Caco-2 (cell line): ENCODE data around the gene ALDH7A1. TPM values are rescaled to one million over a fixed set of nuclear protein-coding genes. Genes with fewer than 3 reads are reported as not detected.

ENCODE experiments used
- BruUV-seq: library from RNA; stranded (reverse); fragments of 400-500 nt; replicated peaks from 2 replicates; lab custom pipeline; 2021; lab: Mats Ljungman, UMichigan
- CTCF ChIA-PET: fragments of 300-600 bp; sonication (Branson Sonifier 250); formaldehyde crosslinking; loops from one replicate; lab custom pipeline; 2022; ENCODE audit warnings: antibody characterized with exemption; lab: Charles Lee
- POLR2A ChIA-PET: fragments of 300-600 bp; sonication (Branson Sonifier 250); formaldehyde crosslinking; loops from one replicate; lab custom pipeline; 2022; ENCODE audit warnings: antibody characterized with exemption; lab: Charles Lee
- DNase-seq, 2 experiments: peaks; one replicate each; pipeline versions ENCODE4 v3.0.0 to v3.0.0-alpha.2; 2020 to 2022
- H3K27me3 ChIP-seq: replicated peaks from 2 replicates; pipeline ENCODE4 v1.6.0; 2011; ENCODE audit warnings: low read length; ENCODE audit not compliant: control insufficient read depth, insufficient read depth
- H3K36me3 ChIP-seq: 2 replicates; pipeline ENCODE4 v1.5.1; 2011; ENCODE audit warnings: low read length; ENCODE audit not compliant: control insufficient read depth, insufficient read depth
- H3K4me1 ChIP-seq: fragments of 250-450 bp; sonication (Bioruptor Pico); 2 replicates; pipeline ENCODE4 v1.5.1; 2020; ENCODE audit warnings: mild to moderate bottlenecking
- H3K4me3 ChIP-seq: 2 replicates; pipeline ENCODE4 v1.5.1; 2011; ENCODE audit warnings: low read depth, mild to moderate bottlenecking, control low read depth, low read length
- H3K9me3 ChIP-seq: fragments of 250-450 bp; sonication (Bioruptor Pico); 2 replicates; pipeline ENCODE4 v1.5.1; 2020; ENCODE audit warnings: mild to moderate bottlenecking, moderate library complexity
- H3K27ac Mint-ChIP-seq: one replicate; pipeline ENCODE4 v1.8.0; 2022; ENCODE audit warnings: mixed read lengths; ENCODE audit not compliant: unreplicated experiment
- H3K27me3 Mint-ChIP-seq: one replicate; pipeline ENCODE4 v1.8.0; 2022; ENCODE audit warnings: mixed read lengths; ENCODE audit not compliant: insufficient read depth, unreplicated experiment
- H3K36me3 Mint-ChIP-seq: one replicate; pipeline ENCODE4 v1.8.0; 2022; ENCODE audit warnings: mild to moderate bottlenecking, mixed read lengths; ENCODE audit not compliant: insufficient read depth, unreplicated experiment
- H3K4me1 Mint-ChIP-seq: one replicate; pipeline ENCODE4 v1.8.0; 2022; ENCODE audit warnings: low read depth, mixed read lengths; ENCODE audit not compliant: unreplicated experiment
- H3K4me3 Mint-ChIP-seq: one replicate; pipeline ENCODE4 v1.8.0; 2022; ENCODE audit warnings: mild to moderate bottlenecking, moderate library complexity, mixed read lengths; ENCODE audit not compliant: unreplicated experiment
- H3K9me3 Mint-ChIP-seq: one replicate; pipeline ENCODE4 v1.8.0; 2022; ENCODE audit warnings: mixed read lengths; ENCODE audit not compliant: unreplicated experiment
- intact Hi-C: fragments of 100-400 bp; cut with micrococcal nuclease; formaldehyde crosslinking; loops from one replicate; pipeline ENCODE4 v1.10.0; 2022; ENCODE audit not compliant: unreplicated experiment
- total RNA-seq: library from RNA; stranded (reverse); gene quantifications from 2 replicates; pipeline ENCODE4 v1.2.3, GENCODE V29; 2022
- TF ChIP-seq, protein P1 (sequence below), 2 experiments: fragments of 200-600 bp in 1 of 2; IDR thresholded peaks; 1 replicate in 1 of 2; 2 replicates in 1 of 2; pipeline versions ENCODE4 v1.5.1 to v1.8.0; 2011 to 2022; ENCODE audit warnings: antibody characterized with exemption in 1 of 2, control low read depth in 1 of 2, inconsistent platforms in 1 of 2, low read depth in 1 of 2, low read length in 1 of 2, mild to moderate bottlenecking in 1 of 2, moderate library complexity in 1 of 2; ENCODE audit not compliant: insufficient read depth in 1 of 2, severe bottlenecking in 1 of 2, unreplicated experiment in 1 of 2

ALDH7A1 gene
- total RNA-seq, 1 experiment from 2014 or later, result 204 TPM

- H3K27me3 Mint-ChIP-seq, result no peaks in the 10 kb centered on the region
Observed at GRCh38 chr5:126494393-126494792, 100.6 kb downstream of the ALDH7A1 start.

DNA sequence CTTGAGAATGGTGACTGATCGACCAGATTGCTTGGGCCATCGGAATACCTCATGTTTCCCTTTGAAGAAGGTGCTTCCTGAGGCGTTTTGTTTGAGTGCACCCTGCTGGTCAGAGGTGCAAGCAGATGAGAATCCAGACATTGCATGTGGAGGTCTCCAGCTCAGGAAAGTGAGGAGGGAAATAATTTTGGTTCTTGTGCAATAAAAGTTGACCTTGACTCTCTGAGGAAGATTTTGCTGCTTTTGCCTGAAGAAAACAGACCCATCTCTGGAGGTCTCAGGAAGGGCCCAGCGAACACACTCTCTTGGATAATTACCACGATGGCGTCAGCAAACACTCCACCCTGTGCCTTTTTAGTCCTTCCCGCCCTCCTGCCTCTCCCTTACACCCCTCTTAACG, 102.1 kb downstream of the ALDH7A1 start:
- BruUV-seq, result no TSS peak

More at GRCh38 chr5:126494393-126494792, 100.6 kb downstream of the ALDH7A1 start:
- BruUV-seq, result no TSS peak
- TF ChIP-seq, protein P1, sequence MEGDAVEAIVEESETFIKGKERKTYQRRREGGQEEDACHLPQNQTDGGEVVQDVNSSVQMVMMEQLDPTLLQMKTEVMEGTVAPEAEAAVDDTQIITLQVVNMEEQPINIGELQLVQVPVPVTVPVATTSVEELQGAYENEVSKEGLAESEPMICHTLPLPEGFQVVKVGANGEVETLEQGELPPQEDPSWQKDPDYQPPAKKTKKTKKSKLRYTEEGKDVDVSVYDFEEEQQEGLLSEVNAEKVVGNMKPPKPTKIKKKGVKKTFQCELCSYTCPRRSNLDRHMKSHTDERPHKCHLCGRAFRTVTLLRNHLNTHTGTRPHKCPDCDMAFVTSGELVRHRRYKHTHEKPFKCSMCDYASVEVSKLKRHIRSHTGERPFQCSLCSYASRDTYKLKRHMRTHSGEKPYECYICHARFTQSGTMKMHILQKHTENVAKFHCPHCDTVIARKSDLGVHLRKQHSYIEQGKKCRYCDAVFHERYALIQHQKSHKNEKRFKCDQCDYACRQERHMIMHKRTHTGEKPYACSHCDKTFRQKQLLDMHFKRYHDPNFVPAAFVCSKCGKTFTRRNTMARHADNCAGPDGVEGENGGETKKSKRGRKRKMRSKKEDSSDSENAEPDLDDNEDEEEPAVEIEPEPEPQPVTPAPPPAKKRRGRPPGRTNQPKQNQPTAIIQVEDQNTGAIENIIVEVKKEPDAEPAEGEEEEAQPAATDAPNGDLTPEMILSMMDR (IDR thresholded peaks at IDR 0.05; ENCODE audit: insufficient read depth in 1 of 2, low read depth in 1 of 2, low read length in 1 of 2, severe bottlenecking in 1 of 2, unreplicated experiment in 1 of 2), result no peak
- DNase-seq, result no peak
- Histone ChIP-seq H3K4me1 (no peaks in the 10 kb centered on the region), H3K4me3 (no peak overlapping the region), H3K9me3 (no peaks in the 10 kb centered on the region), H3K36me3 (no peaks in the 10 kb centered on the region; the same call in 1 of the 2 replicates), H3K27me3 (no peaks in the 10 kb centered on the region)
- intact Hi-C loops, result no loop called here
- POLR2A ChIA-PET, result no interaction called here
- no peaks in the 10 kb centered on the region for H3K9me3 Mint-ChIP-seq
- H3K4me1 Mint-ChIP-seq, result no peaks in the 10 kb centered on the region
- no peak overlapping the region for H3K4me3 Mint-ChIP-seq
- CTCF ChIA-PET, result no interaction called here
- no peak overlapping the region for H3K27ac Mint-ChIP-seq
- H3K36me3 Mint-ChIP-seq, result no peaks in the 10 kb centered on the region

DNA sequence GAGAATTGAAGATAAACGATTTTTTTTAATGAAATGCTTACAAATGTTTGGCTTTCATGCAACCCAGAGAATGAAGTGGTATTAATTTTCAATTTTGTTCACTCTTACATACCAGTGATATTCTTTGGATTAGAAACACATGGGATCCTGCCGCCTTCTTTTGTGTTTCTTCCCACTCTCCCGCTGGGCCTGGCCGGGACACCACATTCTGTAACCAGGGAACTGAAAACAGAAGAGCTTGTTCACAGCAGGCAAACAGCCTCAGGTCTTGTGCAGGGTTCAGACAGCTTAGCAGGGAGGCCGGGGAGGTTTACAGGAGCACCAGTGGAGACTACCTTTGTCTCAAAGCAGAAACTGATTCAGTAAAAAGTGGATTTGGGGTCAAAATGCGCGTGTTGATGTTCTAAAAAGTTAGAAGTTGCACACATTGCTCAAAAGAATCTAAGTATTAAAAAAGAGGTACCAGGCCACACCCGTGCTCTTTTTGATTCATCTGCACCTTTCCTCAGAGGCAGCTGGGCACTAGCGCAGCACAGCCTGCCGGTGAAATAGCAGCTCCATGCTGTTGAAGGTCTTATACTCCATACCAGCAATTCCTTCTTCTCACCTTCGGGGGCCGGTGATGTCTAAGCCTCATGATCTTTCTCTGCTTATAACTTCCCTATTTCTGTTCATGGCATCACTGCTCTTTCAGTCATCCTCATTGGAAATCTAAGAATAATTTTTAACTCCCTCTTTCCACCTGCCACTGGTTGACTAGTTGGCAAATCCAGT, 104.7 kb downstream of the ALDH7A1 start:
- BruUV-seq, result no TSS peak
- no peaks in the 10 kb centered on the region for H3K9me3 ChIP-seq
- H3K27ac Mint-ChIP-seq, result no peak overlapping the region
- no peak overlapping the region for H3K4me3 Mint-ChIP-seq
- no peak overlapping the region for H3K4me3 ChIP-seq
- intact Hi-C loops, result loop anchor here (2.0 kb wide), 2 partner anchors 18 to 48 kb away; no protein-coding TSS in a partner anchor
- no peaks in the 10 kb centered on the region for H3K4me1 ChIP-seq
- no peaks in the 10 kb centered on the region for H3K4me1 Mint-ChIP-seq
- H3K36me3 Mint-ChIP-seq, result no peaks in the 10 kb centered on the region
- no peaks in the 10 kb centered on the region; the same call in 1 of the 2 replicates for H3K36me3 ChIP-seq
- ChIA-PET CTCF (interaction anchor here (0.6 to 1.4 kb wide), 2 partner anchors 133 to 137 kb away, joined by 3 read pairs; no protein-coding TSS in a partner anchor), POLR2A (no interaction called here)
- H3K9me3 Mint-ChIP-seq, result no peaks in the 10 kb centered on the region
- no peaks in the 10 kb centered on the region for H3K27me3 Mint-ChIP-seq
- H3K27me3 ChIP-seq, result no peaks in the 10 kb centered on the region
- DNase-seq, result no peak
- TF ChIP-seq, protein P1 (IDR thresholded peaks at IDR 0.05; ENCODE audit: insufficient read depth in 1 of 2, low read depth in 1 of 2, low read length in 1 of 2, severe bottlenecking in 1 of 2, unreplicated experiment in 1 of 2), result peak; percentile 5 to 15

More for the DNA sequence above, 102.1 kb downstream of the ALDH7A1 start:
- intact Hi-C loops, result loop anchor here (1.0 to 2.0 kb wide), 3 partner anchors 28 to 139 kb away; partner anchors contain the start of gene GRAMD2B
- peak; percentile 50 to 51 for DNase-seq
- H3K9me3 Mint-ChIP-seq, result no peaks in the 10 kb centered on the region
- no peaks in the 10 kb centered on the region for H3K36me3 Mint-ChIP-seq
- no peaks in the 10 kb centered on the region for H3K4me1 Mint-ChIP-seq
- Histone ChIP-seq H3K36me3 (no peaks in the 10 kb centered on the region; the same call in 1 of the 2 replicates), H3K4me1 (no peaks in the 10 kb centered on the region), H3K27me3 (no peaks in the 10 kb centered on the region), H3K4me3 (no peak overlapping the region), H3K9me3 (no peaks in the 10 kb centered on the region)
- no peak overlapping the region for H3K4me3 Mint-ChIP-seq
- ChIA-PET CTCF (interaction anchor here (1.0 to 1.3 kb wide), 3 partner anchors 127 to 154 kb away, joined by 3 read pairs; no protein-coding TSS in a partner anchor), POLR2A (no interaction called here)
- no peaks in the 10 kb centered on the region for H3K27me3 Mint-ChIP-seq
- no peak overlapping the region for H3K27ac Mint-ChIP-seq
- TF ChIP-seq, protein P1 (IDR thresholded peaks at IDR 0.05; ENCODE audit: insufficient read depth in 1 of 2, low read depth in 1 of 2, low read length in 1 of 2, severe bottlenecking in 1 of 2, unreplicated experiment in 1 of 2), result peak; percentile 57 to 80
